ENCODE results near the gene POLR3E. TPM values are rescaled to one million over a fixed set of nuclear protein-coding genes. Genes with fewer than 3 reads are reported as not detected.

POLR3E gene
- polyA plus RNA-seq, 1 donor (not counting 4 experiments of a cell fraction or from before 2014, with no cell fraction given): 74.0 TPM

GRCh38 chr16:22306788-22307187 lies 9.6 kb downstream of the POLR3E start:
- TF ChIP-seq EZH2 (IDR thresholded peaks at IDR 0.05; ENCODE audit: low read length) (no peak), CTCF (optimal IDR thresholded peaks at IDR 0.05 in 1 of 3, IDR thresholded peaks at IDR 0.05 in 1 of 3, conservative IDR thresholded peaks at IDR 0.05 in 1 of 3; ENCODE audit: extremely low read depth in 1 of 3, insufficient read depth in 2 of 3, low read length in 3 of 3) (no peak)
- H3K36me3 ChIP-seq (ENCODE audit: control insufficient read depth in 2 of 2, extremely low read depth in 1 of 2, insufficient read depth in 2 of 2, low read length in 2 of 2): peaks cover 39 to 56% of the 10 kb centered on the region in 2 experiments
- no peak overlapping the region for H3K27ac ChIP-seq (ENCODE audit: control insufficient read depth, insufficient read depth, low read length)

DNA sequence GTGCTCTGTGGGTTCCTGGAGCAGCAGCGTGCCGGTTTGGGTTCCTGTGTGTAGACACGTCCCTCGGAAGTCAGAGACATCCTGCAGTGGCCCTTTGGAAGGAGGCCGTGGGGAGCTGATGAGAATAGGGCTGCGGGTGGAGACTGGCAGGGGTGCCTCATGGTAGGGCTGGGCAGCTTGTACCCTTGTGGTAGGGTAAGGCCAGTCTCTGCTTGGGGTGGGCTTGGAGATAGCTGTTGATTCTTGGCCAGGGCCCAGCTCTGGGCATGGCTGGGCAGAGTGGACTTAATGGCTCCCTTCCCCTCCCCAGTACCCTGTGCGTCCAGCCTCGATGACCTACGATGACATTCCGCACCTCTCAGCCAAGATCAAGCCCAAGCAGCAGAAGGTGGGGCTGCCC lies 10.6 kb downstream of the POLR3E start:
- Histone ChIP-seq H3K4me2 (ENCODE audit: control insufficient read depth, extremely low read depth, insufficient read depth, low read depth, low read length) (no peak overlapping the region), H3K27me3 (ENCODE audit: control insufficient read depth, extremely low read depth, insufficient read depth, low read length) (no peaks in the 10 kb centered on the region), H3K4me3 (ENCODE audit: control insufficient read depth in 2 of 3, extremely low read depth in 1 of 3, insufficient read depth in 2 of 3, low read depth in 1 of 3, low read length in 3 of 3) (no peak overlapping the region), H4K20me1 (ENCODE audit: control insufficient read depth, extremely low read depth, insufficient read depth, low read length) (no peaks in the 10 kb centered on the region), H3K27ac (ENCODE audit: control insufficient read depth, insufficient read depth, low read length) (no peak overlapping the region), H3K79me2 (ENCODE audit: control insufficient read depth, insufficient read depth, low read length) (peaks cover 24% of the 10 kb centered on the region), H3K36me3 (ENCODE audit: control insufficient read depth in 2 of 2, extremely low read depth in 1 of 2, insufficient read depth in 2 of 2, low read length in 2 of 2) (peaks cover 39 to 54% of the 10 kb centered on the region in 2 experiments), H3K4me1 (ENCODE audit: control insufficient read depth, extremely low read depth, insufficient read depth, low read length) (peaks cover under 1% of the 10 kb centered on the region), H2AFZ (ENCODE audit: control insufficient read depth, low read length) (no peak overlapping the region), H3K9me3 (ENCODE audit: control insufficient read depth, low read depth, low read length) (no peaks in the 10 kb centered on the region), H3K9ac (ENCODE audit: control insufficient read depth, extremely low read depth, insufficient read depth, low read length) (no peak overlapping the region), H3K9me1 (ENCODE audit: control insufficient read depth, extremely low read depth, insufficient read depth, low read length) (peaks cover 3% of the 10 kb centered on the region)
- dilution Hi-C loops (cut with MboI; ENCODE audit: extremely low pct_ligation_motif_present, low sequenced_read_pairs): no loop called here
- FAIRE-seq (no peak), DNase-seq (ENCODE audit: low read depth, low spot score) (no peak)
- TF ChIP-seq CTCF (optimal IDR thresholded peaks at IDR 0.05 in 1 of 3, IDR thresholded peaks at IDR 0.05 in 1 of 3, conservative IDR thresholded peaks at IDR 0.05 in 1 of 3; ENCODE audit: extremely low read depth in 1 of 3, insufficient read depth in 2 of 3, low read length in 3 of 3) (no peak), EZH2 (IDR thresholded peaks at IDR 0.05; ENCODE audit: low read length) (no peak)

More at GRCh38 chr16:22306788-22307187, 9.6 kb downstream of the POLR3E start:
- Histone ChIP-seq H3K9ac (ENCODE audit: control insufficient read depth, extremely low read depth, insufficient read depth, low read length) (no peak overlapping the region), H3K4me1 (ENCODE audit: control insufficient read depth, extremely low read depth, insufficient read depth, low read length) (peaks cover 5% of the 10 kb centered on the region), H3K4me3 (ENCODE audit: control insufficient read depth in 2 of 3, extremely low read depth in 1 of 3, insufficient read depth in 2 of 3, low read depth in 1 of 3, low read length in 3 of 3) (no peak overlapping the region), H4K20me1 (ENCODE audit: control insufficient read depth, extremely low read depth, insufficient read depth, low read length) (no peaks in the 10 kb centered on the region), H2AFZ (ENCODE audit: control insufficient read depth, low read length) (no peak overlapping the region), H3K79me2 (ENCODE audit: control insufficient read depth, insufficient read depth, low read length) (peaks cover 34% of the 10 kb centered on the region), H3K9me3 (ENCODE audit: control insufficient read depth, low read depth, low read length) (no peaks in the 10 kb centered on the region), H3K9me1 (ENCODE audit: control insufficient read depth, extremely low read depth, insufficient read depth, low read length) (peaks cover 7% of the 10 kb centered on the region), H3K27me3 (ENCODE audit: control insufficient read depth, extremely low read depth, insufficient read depth, low read length) (no peaks in the 10 kb centered on the region), H3K4me2 (ENCODE audit: control insufficient read depth, extremely low read depth, insufficient read depth, low read depth, low read length) (no peak overlapping the region)
- no peak for DNase-seq (ENCODE audit: low read depth, low spot score)
- FAIRE-seq: no peak
- dilution Hi-C loops (cut with MboI; ENCODE audit: extremely low pct_ligation_motif_present, low sequenced_read_pairs): no loop called here
